GM18861 (cell line): ENCODE data around the gene CARD14.

Experiments used
- ATAC-seq: cut with Tn5 transposase; IDR thresholded peaks from one replicate; pipeline ENCODE4 v1.9.1; 2021; ENCODE audit not compliant: unreplicated experiment

The CARD14 gene

GRCh38 chr17:80169784-80170500 is at the start of gene CARD14:
TSS of gene CARD14 (plus strand) at chr17:80170030. CDS start at chr17:80181439, 11,409 bp downstream.
- no peak for ATAC-seq

GRCh38 chr17:80122026-80122575 is 47.7 kb upstream of the CARD14 start:
- no peak for ATAC-seq

- no peak for ATAC-seq
These were observed 46.8 kb upstream of the CARD14 start for GRCh38 chr17:80122926-80123505.

- ATAC-seq = no peak
These were observed 46.0 kb upstream of the CARD14 start for GRCh38 chr17:80123791-80124190.

- no peak for ATAC-seq
These were observed 45.4 kb upstream of the CARD14 start for GRCh38 chr17:80124351-80124981.

- ATAC-seq = no peak
These were observed 44.0 kb upstream of the CARD14 start for GRCh38 chr17:80125656-80126448.

- no peak for ATAC-seq
These were observed 43.4 kb upstream of the CARD14 start for GRCh38 chr17:80126449-80126715.

GRCh38 chr17:80129006-80129565 is 40.7 kb upstream of the CARD14 start:
- ATAC-seq = no peak

- no peak for ATAC-seq
These were observed 38.8 kb upstream of the CARD14 start for GRCh38 chr17:80130992-80131391.

GRCh38 chr17:80132906-80133625 is 36.8 kb upstream of the CARD14 start:
- ATAC-seq = no peak

GRCh38 chr17:80133626-80133970 is 36.2 kb upstream of the CARD14 start:
- ATAC-seq = no peak

GRCh38 chr17:80137131-80137530 is 32.7 kb upstream of the CARD14 start:
- ATAC-seq = no peak

- no peak for ATAC-seq
These were observed 30.9 kb upstream of the CARD14 start for GRCh38 chr17:80138856-80139426.

GRCh38 chr17:80141463-80142165 is 28.2 kb upstream of the CARD14 start:
- no peak for ATAC-seq

GRCh38 chr17:80142929-80143328 is 26.9 kb upstream of the CARD14 start:
- ATAC-seq = no peak

GRCh38 chr17:80145076-80146075 is 24.5 kb upstream of the CARD14 start:
- ATAC-seq = no peak

GRCh38 chr17:80146121-80147034 is 23.5 kb upstream of the CARD14 start:
- ATAC-seq = peak; percentile 10
